Measurements from ENCODE around the gene OGFOD3.

DNA sequence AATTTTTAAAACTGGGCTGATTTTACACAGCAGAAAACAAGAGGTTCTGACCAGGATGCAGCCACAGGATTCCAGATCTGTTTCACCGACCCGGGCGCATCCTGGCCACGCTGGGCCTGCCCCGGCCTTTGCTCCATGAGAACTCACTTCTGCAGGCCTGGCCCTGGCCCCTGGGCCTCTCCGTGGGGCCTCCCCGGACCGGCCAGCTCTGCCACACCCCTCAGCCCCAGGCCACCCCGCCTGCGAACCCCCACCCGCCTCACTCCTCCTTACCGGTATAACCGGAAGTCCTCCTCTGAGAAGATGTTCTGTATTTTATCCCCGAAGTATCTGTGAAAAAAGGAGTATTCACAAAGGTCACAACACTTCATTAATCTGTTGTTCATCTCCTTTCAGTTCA lies 13.3 kb downstream of the OGFOD3 start:
- TF ChIP-seq POLR2A (IDR thresholded peaks at IDR 0.05; ENCODE audit: low read length): no peak
- TF ChIP-seq GATA1 (IDR thresholded peaks at IDR 0.05; ENCODE audit: low read depth, low read length): no peak
